Endothelial cell of hepatic sinusoid (primary cell): ENCODE data around the gene KATNB1.

ENCODE experiments used
- in situ Hi-C: cut with HindIII; loops from 2 replicates; pipeline ENCODE4 v1.10.0; 2017; ENCODE audit warnings: low sequenced_read_pairs

The KATNB1 gene

GRCh38 chr16:57802341-57803133, 67.0 kb downstream of the KATNB1 start, which contains the start of gene KIFC3:
KIFC3 (minus strand) TSS chr16:57802491; CDS start chr16:57798243, 4,248 bp downstream.
- in situ Hi-C loops: no loop called here

GRCh38 chr16:57803134-57803990, 67.8 kb downstream of the KATNB1 start:
- in situ Hi-C loops: no loop called here

- in situ Hi-C loops: no loop called here
Measured at GRCh38 chr16:57804111-57804837, 68.7 kb downstream of the KATNB1 start.

- in situ Hi-C loops: no loop called here
Measured at GRCh38 chr16:57805176-57805575, 69.6 kb downstream of the KATNB1 start.
